GM12878 (cell line): Measurements from ENCODE around the gene POLA2. TPM values are rescaled to one million over a fixed set of nuclear protein-coding genes. Genes with fewer than 3 reads are reported as not detected.

Source experiments
- ATAC-seq: fragments of 200-7000 bp; cut with Tn5 transposase; 3 replicates; pipeline ENCODE4 v1.9.1; 2020; ENCODE audit warnings: mild to moderate bottlenecking, moderate library complexity
- BruUV-seq: library from RNA; stranded (reverse); fragments of 400-500 nt; replicated peaks from 2 replicates; lab custom pipeline; 2021; lab: Mats Ljungman, UMichigan
- CTCF ChIA-PET: fragments of 300-600 bp; sonication (Branson Sonifier 250); formaldehyde crosslinking; extraction: SDS; loops from one replicate; lab custom pipeline; 2021; ENCODE audit warnings: inconsistent platforms; lab: Yijun Ruan, JAX
- POLR2A ChIA-PET: fragments of 350-600 bp; formaldehyde crosslinking; extraction: SDS; loops from one replicate; lab custom pipeline; 2021; ENCODE audit warnings: inconsistent platforms; lab: Charles Lee
- RAD21 ChIA-PET: fragments of 300-600 bp; sonication (Branson Sonifier 250); formaldehyde crosslinking; loops from one replicate; lab custom pipeline; 2023; ENCODE audit warnings: antibody characterized with exemption; ENCODE audit not compliant: unreplicated experiment; lab: Charles Lee
- SMC1A ChIA-PET: fragments of 300-600 bp; sonication (Branson Sonifier 250); formaldehyde crosslinking; loops from one replicate; lab custom pipeline; 2023; ENCODE audit not compliant: unreplicated experiment, uncharacterized antibody; lab: Charles Lee
- DNase-seq: peaks from one replicate; pipeline ENCODE4 v3.0.0-alpha.2; 2011; ENCODE audit warnings: low read depth, low spot score
- FAIRE-seq: peaks from 3 replicates; lab custom pipeline; 2011; peaks lifted over from hg19 to GRCh38; lab: Jason Lieb, UNC
- H2AFZ ChIP-seq: 2 replicates; pipeline ENCODE4 v1.6.0; 2011; ENCODE audit warnings: low read depth, low read length, control low read depth; ENCODE audit not compliant: control insufficient read depth
- H3K27ac ChIP-seq: 2 replicates; pipeline ENCODE4 v1.5.1; 2011; ENCODE audit warnings: control low read depth; ENCODE audit not compliant: control insufficient read depth, insufficient read depth
- H3K27me3 ChIP-seq, 2 experiments: replicated peaks in 1 of 2; 2 replicates each; pipeline versions ENCODE4 v1.6.0 to v1.6.1; 2011; ENCODE audit warnings: low read length in 1 of 2; ENCODE audit not compliant: control insufficient read depth in 2 of 2, insufficient read depth in 2 of 2
- H3K36me3 ChIP-seq, 2 experiments: 2 replicates each; pipeline ENCODE4 v1.5.1; 2011; ENCODE audit warnings: low read length in 1 of 2; ENCODE audit not compliant: control insufficient read depth in 2 of 2, insufficient read depth in 2 of 2
- H3K4me1 ChIP-seq: 2 replicates; pipeline ENCODE4 v1.6.1; 2011; ENCODE audit warnings: mild to moderate bottlenecking, low read length, moderate library complexity, mixed read lengths; ENCODE audit not compliant: control insufficient read depth, insufficient read depth
- H3K4me2 ChIP-seq: 2 replicates; pipeline ENCODE4 v1.6.0; 2011; ENCODE audit warnings: control low read depth; ENCODE audit not compliant: control insufficient read depth, insufficient read depth
- H3K4me3 ChIP-seq: fragments of 200-600 bp; sonication (generic); 2 replicates; pipeline ENCODE4 v1.5.1; 2016
- H3K79me2 ChIP-seq: 2 replicates; pipeline ENCODE4 v1.6.0; 2011; ENCODE audit warnings: low read length; ENCODE audit not compliant: control insufficient read depth, insufficient read depth
- H3K9ac ChIP-seq: 2 replicates; pipeline ENCODE4 v1.8.0; 2011; ENCODE audit warnings: low read length, control low read depth, mixed read lengths; ENCODE audit not compliant: control insufficient read depth, insufficient read depth
- H3K9me3 ChIP-seq: replicated peaks from 3 replicates; pipeline ENCODE4 v1.5.1; 2011; ENCODE audit warnings: mild to moderate bottlenecking, low read length; ENCODE audit not compliant: control insufficient read depth, insufficient read depth
- H4K20me1 ChIP-seq: 2 replicates; pipeline ENCODE4 v1.6.0; 2011; ENCODE audit not compliant: control insufficient read depth, insufficient read depth
- BACH1 ChIP-seq: fragments of 450-650 bp; IDR thresholded peaks from 2 replicates; pipeline ENCODE4 v1.6.1; 2017; ENCODE audit warnings: mild to moderate bottlenecking, borderline replicate concordance
- FOXK2 ChIP-seq: fragments of 450-650 bp; IDR thresholded peaks from 2 replicates; pipeline ENCODE4 v1.6.1; 2017; ENCODE audit warnings: mild to moderate bottlenecking, moderate library complexity
- GABPA ChIP-seq: IDR thresholded peaks from 2 replicates; pipeline ENCODE4 v1.6.1; 2014; ENCODE audit warnings: antibody characterized with exemption, low read depth, mild to moderate bottlenecking, inconsistent platforms
- KLF5 ChIP-seq: fragments of 450-650 bp; IDR thresholded peaks from 2 replicates; pipeline ENCODE4 v1.6.1; 2014; ENCODE audit warnings: mild to moderate bottlenecking; ENCODE audit not compliant: partially characterized antibody
- NFXL1 ChIP-seq: fragments of 450-650 bp; IDR thresholded peaks from 2 replicates; pipeline ENCODE4 v1.6.1; 2017; ENCODE audit warnings: antibody characterized with exemption, mild to moderate bottlenecking, borderline replicate concordance
- TCF12 ChIP-seq: IDR thresholded peaks from 2 replicates; pipeline ENCODE4 v1.6.1; 2011; ENCODE audit warnings: low read depth, mild to moderate bottlenecking, low read length
- TCF7 ChIP-seq: IDR thresholded peaks from 2 replicates; pipeline ENCODE4 v1.6.1; 2014; ENCODE audit warnings: antibody characterized with exemption, borderline replicate concordance
- YY1 ChIP-seq: IDR thresholded peaks from 2 replicates; pipeline ENCODE4 v1.6.1; 2011; ENCODE audit warnings: low read depth, mild to moderate bottlenecking, low read length
- ZNF207 ChIP-seq: fragments of 450-650 bp; IDR thresholded peaks from 2 replicates; pipeline ENCODE4 v1.6.1; 2014; ENCODE audit warnings: antibody characterized with exemption, mild to moderate bottlenecking, borderline replicate concordance
- ZNF622 ChIP-seq: fragments of 450-650 bp; IDR thresholded peaks from 2 replicates; pipeline ENCODE4 v1.6.1; 2017; ENCODE audit warnings: mild to moderate bottlenecking, inconsistent platforms
- ZZZ3 ChIP-seq: IDR thresholded peaks from 2 replicates; pipeline ENCODE4 v1.6.1; 2011; ENCODE audit warnings: low read depth; ENCODE audit not compliant: control insufficient read depth, insufficient read length
- WGBS: methylation state at CpG from one replicate; pipeline ENCODE4 v1.1.6; 2016; ENCODE audit warnings: low lambda C conversion rate; ENCODE audit not compliant: insufficient replicate concordance, insufficient coverage; ENCODE audit errors: missing lambda C conversion rate; 5-methylcytosine and 5-hydroxymethylcytosine counted together
- in situ Hi-C: fragments of 300-500 bp; cut with MboI; formaldehyde crosslinking; loops from 9 replicates; pipeline ENCODE4 v1.14.3; 2018; ENCODE audit warnings: mixed read lengths
- intact Hi-C: fragments of 100-400 bp; cut with micrococcal nuclease; formaldehyde crosslinking; loops from one replicate; pipeline ENCODE4 v1.14.2; 2022; ENCODE audit not compliant: unreplicated experiment
- polyA plus RNA-seq, 11 experiments: library from polyadenylated mRNA; depleted of rRNA in 4 of 11; unstranded in 6 of 11; stranded (reverse) in 5 of 11; fragments of >200 nt; fragmentation: Nextera tagmentation in 4 of 11; fragmentation: Illumina TruSeq in 1 of 11; extraction: Ambion mirVana in 4 of 11; extraction: Trizol in 1 of 11; gene quantifications; 1 replicate in 1 of 11; 2 replicates in 10 of 11; pipeline versions ENCODE4 v1.2.1 to v1.2.3, GENCODE V29; 2011 to 2016; ENCODE audit warnings: inconsistent platforms in 2 of 11, missing spikeins in 2 of 11, low read depth in 1 of 11
- total RNA-seq, 4 experiments: library from RNA; depleted of rRNA in 3 of 4; stranded (reverse); fragments of >200 nt in 3 of 4; fragmentation: Illumina TruSeq in 1 of 4; extraction: Trizol in 1 of 4; gene quantifications; 2 replicates each; pipeline versions ENCODE4 v1.2.1 to v1.2.3, GENCODE V29; 2013 to 2021
- TF ChIP-seq, protein P1 (sequence below): fragments of 450-650 bp; formaldehyde crosslinking; IDR thresholded peaks from 2 replicates; pipeline ENCODE4 v1.5.0; 2022; ENCODE audit warnings: mild to moderate bottlenecking, missing genetic modification characterization
- TF ChIP-seq, protein P2 (sequence below): fragments of 450-650 bp; IDR thresholded peaks from 2 replicates; pipeline ENCODE4 v1.6.1; 2017; ENCODE audit warnings: borderline replicate concordance
- TF ChIP-seq, protein P3 (sequence below): IDR thresholded peaks from 2 replicates; pipeline ENCODE4 v1.6.1; 2012; ENCODE audit warnings: mild to moderate bottlenecking, low read depth, low read length

POLA2 gene
- total and polyA plus RNA-seq, 10 of the 15 experiments (the other 5 are each of a cell fraction or from before 2014, with no cell fraction given), result 4.2 to 121 (median 56.2) TPM

DNA sequence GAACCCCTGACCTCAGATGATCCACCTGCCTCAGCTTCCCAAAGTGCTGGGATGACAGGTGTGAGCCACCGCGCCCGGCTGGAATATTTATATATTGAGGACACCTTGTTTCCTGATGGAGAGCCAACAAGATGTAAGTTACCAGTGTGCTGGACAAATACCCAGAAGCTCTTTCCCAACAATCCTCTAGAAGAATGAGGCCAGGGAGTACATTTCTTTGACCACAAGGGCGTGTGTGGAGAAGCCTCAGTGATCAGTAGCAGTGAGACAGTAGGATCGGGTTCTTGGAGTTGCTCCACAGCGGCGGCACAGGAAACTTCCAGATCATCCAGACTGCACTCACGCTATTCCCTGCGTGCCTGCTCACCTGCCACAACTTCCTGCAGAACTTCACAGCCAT is 10.3 kb upstream of the POLA2 start:
- Histone ChIP-seq H4K20me1 (no peaks in the 10 kb centered on the region), H3K36me3 (no peaks in the 10 kb centered on the region), H3K9ac (no peak overlapping the region), H2AFZ (no peak overlapping the region), H3K9me3 (no peaks in the 10 kb centered on the region), H3K4me2 (no peak overlapping the region), H3K4me3 (no peak overlapping the region), H3K79me2 (no peaks in the 10 kb centered on the region), H3K27ac (no peak overlapping the region), H3K4me1 (no peaks in the 10 kb centered on the region), H3K27me3 (no peaks in the 10 kb centered on the region)
- POLR2A ChIA-PET, result no interaction called here
- CTCF ChIA-PET, result interaction anchor here (0.8 to 3.9 kb wide), 6 partner anchors 10 to 404 kb away, joined by 3 to 34 read pairs (median 4); partner anchors contain the start of gene CAPN1
- no peak for ATAC-seq
- RAD21 ChIA-PET, result interaction anchor here (0.9 to 2.1 kb wide), 3 partner anchors 11 to 64 kb away, joined by 3 to 4 read pairs (median 4); partner anchors contain the start of gene POLA2
- intact Hi-C loops, result loop anchor here (10.0 kb wide), 4 partner anchors 47 to 407 kb away; partner anchors contain the start of genes ARL2, CDC42BPG and SYVN1
- in situ Hi-C loops, result no loop called here
- no peak for DNase-seq
- WGBS, result 79% methylated on average over 9 of the region's 9 CpGs
- no TSS peak for BruUV-seq
- SMC1A ChIA-PET, result interaction anchor here (3.2 kb wide), 1 partner anchor 26 kb away, joined by 14 read pairs; no protein-coding TSS in a partner anchor
- no peak for FAIRE-seq
- TF ChIP-seq YY1 (no peak), ZNF622 (no peak), FOXK2 (no peak), TCF12 (no peak), NFXL1 (no peak), BACH1 (no peak), ZZZ3 (no peak), TCF7 (no peak), KLF5 (no peak), ZNF207 (no peak), GABPA (no peak)
- TF ChIP-seq, protein P1, sequence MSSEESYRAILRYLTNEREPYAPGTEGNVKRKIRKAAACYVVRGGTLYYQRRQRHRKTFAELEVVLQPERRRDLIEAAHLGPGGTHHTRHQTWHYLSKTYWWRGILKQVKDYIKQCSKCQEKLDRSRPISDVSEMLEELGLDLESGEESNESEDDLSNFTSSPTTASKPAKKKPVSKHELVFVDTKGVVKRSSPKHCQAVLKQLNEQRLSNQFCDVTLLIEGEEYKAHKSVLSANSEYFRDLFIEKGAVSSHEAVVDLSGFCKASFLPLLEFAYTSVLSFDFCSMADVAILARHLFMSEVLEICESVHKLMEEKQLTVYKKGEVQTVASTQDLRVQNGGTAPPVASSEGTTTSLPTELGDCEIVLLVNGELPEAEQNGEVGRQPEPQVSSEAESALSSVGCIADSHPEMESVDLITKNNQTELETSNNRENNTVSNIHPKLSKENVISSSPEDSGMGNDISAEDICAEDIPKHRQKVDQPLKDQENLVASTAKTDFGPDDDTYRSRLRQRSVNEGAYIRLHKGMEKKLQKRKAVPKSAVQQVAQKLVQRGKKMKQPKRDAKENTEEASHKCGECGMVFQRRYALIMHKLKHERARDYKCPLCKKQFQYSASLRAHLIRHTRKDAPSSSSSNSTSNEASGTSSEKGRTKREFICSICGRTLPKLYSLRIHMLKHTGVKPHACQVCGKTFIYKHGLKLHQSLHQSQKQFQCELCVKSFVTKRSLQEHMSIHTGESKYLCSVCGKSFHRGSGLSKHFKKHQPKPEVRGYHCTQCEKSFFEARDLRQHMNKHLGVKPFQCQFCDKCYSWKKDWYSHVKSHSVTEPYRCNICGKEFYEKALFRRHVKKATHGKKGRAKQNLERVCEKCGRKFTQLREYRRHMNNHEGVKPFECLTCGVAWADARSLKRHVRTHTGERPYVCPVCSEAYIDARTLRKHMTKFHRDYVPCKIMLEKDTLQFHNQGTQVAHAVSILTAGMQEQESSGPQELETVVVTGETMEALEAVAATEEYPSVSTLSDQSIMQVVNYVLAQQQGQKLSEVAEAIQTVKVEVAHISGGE, result no peak
- TF ChIP-seq, protein P2, sequence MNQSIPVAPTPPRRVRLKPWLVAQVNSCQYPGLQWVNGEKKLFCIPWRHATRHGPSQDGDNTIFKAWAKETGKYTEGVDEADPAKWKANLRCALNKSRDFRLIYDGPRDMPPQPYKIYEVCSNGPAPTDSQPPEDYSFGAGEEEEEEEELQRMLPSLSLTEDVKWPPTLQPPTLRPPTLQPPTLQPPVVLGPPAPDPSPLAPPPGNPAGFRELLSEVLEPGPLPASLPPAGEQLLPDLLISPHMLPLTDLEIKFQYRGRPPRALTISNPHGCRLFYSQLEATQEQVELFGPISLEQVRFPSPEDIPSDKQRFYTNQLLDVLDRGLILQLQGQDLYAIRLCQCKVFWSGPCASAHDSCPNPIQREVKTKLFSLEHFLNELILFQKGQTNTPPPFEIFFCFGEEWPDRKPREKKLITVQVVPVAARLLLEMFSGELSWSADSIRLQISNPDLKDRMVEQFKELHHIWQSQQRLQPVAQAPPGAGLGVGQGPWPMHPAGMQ, result no peak
- TF ChIP-seq, protein P3, sequence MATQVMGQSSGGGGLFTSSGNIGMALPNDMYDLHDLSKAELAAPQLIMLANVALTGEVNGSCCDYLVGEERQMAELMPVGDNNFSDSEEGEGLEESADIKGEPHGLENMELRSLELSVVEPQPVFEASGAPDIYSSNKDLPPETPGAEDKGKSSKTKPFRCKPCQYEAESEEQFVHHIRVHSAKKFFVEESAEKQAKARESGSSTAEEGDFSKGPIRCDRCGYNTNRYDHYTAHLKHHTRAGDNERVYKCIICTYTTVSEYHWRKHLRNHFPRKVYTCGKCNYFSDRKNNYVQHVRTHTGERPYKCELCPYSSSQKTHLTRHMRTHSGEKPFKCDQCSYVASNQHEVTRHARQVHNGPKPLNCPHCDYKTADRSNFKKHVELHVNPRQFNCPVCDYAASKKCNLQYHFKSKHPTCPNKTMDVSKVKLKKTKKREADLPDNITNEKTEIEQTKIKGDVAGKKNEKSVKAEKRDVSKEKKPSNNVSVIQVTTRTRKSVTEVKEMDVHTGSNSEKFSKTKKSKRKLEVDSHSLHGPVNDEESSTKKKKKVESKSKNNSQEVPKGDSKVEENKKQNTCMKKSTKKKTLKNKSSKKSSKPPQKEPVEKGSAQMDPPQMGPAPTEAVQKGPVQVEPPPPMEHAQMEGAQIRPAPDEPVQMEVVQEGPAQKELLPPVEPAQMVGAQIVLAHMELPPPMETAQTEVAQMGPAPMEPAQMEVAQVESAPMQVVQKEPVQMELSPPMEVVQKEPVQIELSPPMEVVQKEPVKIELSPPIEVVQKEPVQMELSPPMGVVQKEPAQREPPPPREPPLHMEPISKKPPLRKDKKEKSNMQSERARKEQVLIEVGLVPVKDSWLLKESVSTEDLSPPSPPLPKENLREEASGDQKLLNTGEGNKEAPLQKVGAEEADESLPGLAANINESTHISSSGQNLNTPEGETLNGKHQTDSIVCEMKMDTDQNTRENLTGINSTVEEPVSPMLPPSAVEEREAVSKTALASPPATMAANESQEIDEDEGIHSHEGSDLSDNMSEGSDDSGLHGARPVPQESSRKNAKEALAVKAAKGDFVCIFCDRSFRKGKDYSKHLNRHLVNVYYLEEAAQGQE, result no peak
